Sigmoid colon (tissue), 4 donors: ENCODE measurements around the gene BTBD9.

Experiments used
- CTCF ChIP-seq, 4 experiments: fragments of 450-650 bp in 3 of 4; fragments of 200-600 bp in 1 of 4; IDR thresholded peaks; one replicate each; pipeline ENCODE4 v1.5.1; 2016 to 2019; ENCODE audit warnings: antibody characterized with exemption in 4 of 4, mild to moderate bottlenecking in 3 of 4, moderate library complexity in 2 of 4
- EP300 ChIP-seq, 4 donors: sonication (generic); formaldehyde crosslinking; IDR thresholded peaks; one replicate each; pipeline ENCODE4 v1.6.1; 2017; ENCODE audit warnings: antibody characterized with exemption in 4 of 4
- POLR2A ChIP-seq, 2 donors: fragments of 450-650 bp; IDR thresholded peaks; one replicate each; pipeline ENCODE4 v1.6.1; 2016; ENCODE audit warnings: antibody characterized with exemption in 2 of 2, mild to moderate bottlenecking in 2 of 2, moderate library complexity in 2 of 2
- POLR2AphosphoS5 ChIP-seq, 4 donors: sonication (generic); formaldehyde crosslinking; IDR thresholded peaks; one replicate each; pipeline ENCODE4 v1.6.1; 2017; ENCODE audit warnings: antibody characterized with exemption in 4 of 4

- TF ChIP-seq CTCF (IDR thresholded peaks at IDR 0.05) (no peak), POLR2AphosphoS5 (IDR thresholded peaks at IDR 0.05) (no peak), POLR2A (IDR thresholded peaks at IDR 0.05) (no peak), EP300 (IDR thresholded peaks at IDR 0.05) (no peak)
Observed at GRCh38 chr6:38587766-38588362, 51.9 kb downstream of the BTBD9 start.
